HG02763 (cell line): Measurements from ENCODE around the gene PLD1.
"Not testable (repeated sequence)": the region's sequence is repeated elsewhere in the genome, so short reads cannot be mapped to it uniquely, and the experiment has no call there.

Experiments used
- ATAC-seq: cut with Tn5 transposase; IDR thresholded peaks from one replicate; pipeline ENCODE4 v1.9.1; 2021; ENCODE audit warnings: mild to moderate bottlenecking, moderate library complexity; ENCODE audit not compliant: unreplicated experiment

The PLD1 gene, protein sequence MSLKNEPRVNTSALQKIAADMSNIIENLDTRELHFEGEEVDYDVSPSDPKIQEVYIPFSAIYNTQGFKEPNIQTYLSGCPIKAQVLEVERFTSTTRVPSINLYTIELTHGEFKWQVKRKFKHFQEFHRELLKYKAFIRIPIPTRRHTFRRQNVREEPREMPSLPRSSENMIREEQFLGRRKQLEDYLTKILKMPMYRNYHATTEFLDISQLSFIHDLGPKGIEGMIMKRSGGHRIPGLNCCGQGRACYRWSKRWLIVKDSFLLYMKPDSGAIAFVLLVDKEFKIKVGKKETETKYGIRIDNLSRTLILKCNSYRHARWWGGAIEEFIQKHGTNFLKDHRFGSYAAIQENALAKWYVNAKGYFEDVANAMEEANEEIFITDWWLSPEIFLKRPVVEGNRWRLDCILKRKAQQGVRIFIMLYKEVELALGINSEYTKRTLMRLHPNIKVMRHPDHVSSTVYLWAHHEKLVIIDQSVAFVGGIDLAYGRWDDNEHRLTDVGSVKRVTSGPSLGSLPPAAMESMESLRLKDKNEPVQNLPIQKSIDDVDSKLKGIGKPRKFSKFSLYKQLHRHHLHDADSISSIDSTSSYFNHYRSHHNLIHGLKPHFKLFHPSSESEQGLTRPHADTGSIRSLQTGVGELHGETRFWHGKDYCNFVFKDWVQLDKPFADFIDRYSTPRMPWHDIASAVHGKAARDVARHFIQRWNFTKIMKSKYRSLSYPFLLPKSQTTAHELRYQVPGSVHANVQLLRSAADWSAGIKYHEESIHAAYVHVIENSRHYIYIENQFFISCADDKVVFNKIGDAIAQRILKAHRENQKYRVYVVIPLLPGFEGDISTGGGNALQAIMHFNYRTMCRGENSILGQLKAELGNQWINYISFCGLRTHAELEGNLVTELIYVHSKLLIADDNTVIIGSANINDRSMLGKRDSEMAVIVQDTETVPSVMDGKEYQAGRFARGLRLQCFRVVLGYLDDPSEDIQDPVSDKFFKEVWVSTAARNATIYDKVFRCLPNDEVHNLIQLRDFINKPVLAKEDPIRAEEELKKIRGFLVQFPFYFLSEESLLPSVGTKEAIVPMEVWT

GRCh38 chr3:171809861-171810628 is at the start of gene PLD1:
PLD1 (minus strand) TSS chr3:171810483; CDS start chr3:171738051, 72,432 bp downstream.
- ATAC-seq: peak; percentile 56

DNA sequence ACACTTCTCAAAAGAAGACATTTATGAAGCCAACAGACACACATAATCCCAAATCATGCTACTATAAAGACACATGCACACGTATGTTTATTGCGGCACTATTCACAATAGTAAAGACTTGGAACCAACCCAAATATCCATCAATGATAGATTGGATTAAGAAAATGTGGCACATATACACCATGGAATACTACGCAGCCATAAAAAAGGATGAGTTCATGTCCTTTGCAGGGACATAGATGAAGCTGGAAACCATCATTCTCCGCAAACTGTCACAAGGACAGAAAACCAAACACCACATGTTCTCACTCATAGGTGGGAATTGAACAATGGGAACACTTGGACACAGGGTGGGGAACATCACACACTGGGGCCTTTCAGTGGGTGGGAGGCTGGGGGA is 48.5 kb upstream of the PLD1 start:
- not testable (repeated sequence) for ATAC-seq

DNA sequence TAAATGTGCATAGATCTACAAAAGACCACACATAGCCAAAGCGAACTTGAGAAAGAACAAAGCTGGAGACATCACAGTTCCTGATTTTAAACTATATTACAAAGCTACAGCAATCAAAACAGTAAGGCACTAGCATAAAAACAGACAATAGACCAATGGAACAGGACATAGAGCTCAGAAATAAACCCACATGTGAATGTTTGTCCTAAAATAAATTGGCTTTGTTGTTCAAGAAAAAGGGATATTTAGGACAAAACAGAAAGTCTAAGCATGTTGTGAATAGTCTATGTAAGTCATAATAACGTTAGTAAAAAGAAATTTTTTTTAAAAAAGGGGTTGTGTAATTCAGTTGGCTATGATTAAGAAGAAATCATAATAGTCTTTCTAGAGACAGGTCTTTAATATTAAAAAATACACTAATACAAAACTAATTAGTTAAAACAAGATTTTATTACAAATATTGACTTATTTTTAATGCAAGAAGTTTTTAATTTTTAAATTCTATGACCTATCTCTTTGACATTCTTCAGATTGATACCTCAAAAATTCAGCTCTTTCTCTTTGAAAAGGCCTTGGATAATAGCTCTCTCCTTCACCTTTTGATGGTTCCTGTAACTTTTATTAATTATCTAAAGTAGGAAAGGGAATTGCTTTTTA is 44.5 kb upstream of the PLD1 start:
- ATAC-seq: no peak

DNA sequence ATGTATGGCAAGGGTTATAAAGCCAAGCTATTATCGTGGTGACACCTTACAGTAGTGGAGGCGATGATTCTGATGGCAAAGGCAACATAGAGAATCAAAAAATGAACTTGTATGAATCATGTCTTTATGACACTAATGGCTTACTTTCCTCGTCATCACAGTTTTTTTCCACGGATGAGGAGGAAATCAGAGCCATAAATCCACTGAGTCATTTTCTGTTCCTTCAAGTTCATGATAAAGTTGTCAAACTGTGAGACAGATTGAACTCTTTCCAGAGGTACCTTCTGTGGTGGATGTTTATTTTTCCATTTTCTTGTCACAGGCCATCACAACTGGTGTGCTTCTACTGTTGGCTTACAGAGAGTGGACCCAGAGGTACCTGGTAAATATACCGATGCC is 41.4 kb upstream of the PLD1 start:
- no peak for ATAC-seq

- no peak for ATAC-seq
Measured at GRCh38 chr3:171850960-171851659, 40.8 kb upstream of the PLD1 start.

- ATAC-seq: no peak
Measured at GRCh38 chr3:171850320-171850959, 40.2 kb upstream of the PLD1 start.

DNA sequence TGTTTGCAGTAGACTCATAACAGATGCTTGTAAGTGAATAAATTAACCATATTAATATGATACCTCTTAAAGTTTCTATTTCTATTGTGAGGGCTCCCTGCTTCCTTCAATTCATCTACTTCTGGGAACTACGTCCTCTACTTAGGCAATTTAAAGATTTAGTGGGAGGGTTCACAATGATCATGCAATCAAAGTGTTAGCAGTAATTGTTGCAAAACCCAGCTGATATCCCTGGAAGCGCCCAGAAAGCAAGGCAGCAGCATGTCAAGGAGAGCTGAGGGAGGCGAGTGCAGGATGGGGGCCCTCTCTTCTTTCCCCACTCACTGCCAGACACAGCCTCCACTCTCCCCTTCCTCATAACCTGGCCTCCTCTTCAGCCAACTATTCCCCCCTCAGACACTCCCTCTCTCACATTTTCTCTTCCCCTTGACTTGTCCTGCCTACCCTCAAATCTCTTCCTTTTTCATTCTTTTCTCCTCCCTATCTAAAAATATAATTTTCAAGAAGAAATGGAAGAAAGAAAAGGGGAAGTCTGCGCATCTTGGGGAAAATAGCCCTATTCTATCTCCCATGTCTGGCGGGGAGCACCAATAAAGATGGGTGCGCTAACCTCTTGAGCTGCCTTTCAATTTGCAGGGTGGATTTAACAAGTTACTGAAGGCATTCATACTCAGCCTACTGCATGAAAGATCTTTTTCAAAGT is 39.5 kb upstream of the PLD1 start:
- no peak for ATAC-seq

- no peak for ATAC-seq
Measured at GRCh38 chr3:171847595-171848259, 37.4 kb upstream of the PLD1 start.

DNA sequence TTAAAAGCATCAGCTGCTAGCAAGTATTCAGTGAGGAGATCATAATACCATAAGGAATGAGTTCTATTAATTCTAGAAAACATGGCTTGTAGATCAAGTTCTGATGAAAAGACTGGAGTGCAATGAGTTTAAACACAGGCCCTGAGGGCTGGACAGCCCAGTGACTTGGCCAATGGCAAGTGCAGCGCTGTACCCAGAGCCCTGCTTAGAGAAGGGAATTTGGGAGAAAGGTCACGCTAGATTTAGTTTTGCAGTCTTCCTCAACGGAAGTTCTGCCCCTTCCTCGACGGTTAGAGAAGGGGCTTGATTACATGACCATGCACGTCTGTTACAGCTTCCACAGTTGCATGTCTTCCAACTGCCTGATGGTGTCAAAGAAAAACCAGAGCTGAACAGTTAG is 36.9 kb upstream of the PLD1 start:
- no peak for ATAC-seq

GRCh38 chr3:171846597-171846996 is 36.3 kb upstream of the PLD1 start:
- ATAC-seq: peak; percentile 94

DNA sequence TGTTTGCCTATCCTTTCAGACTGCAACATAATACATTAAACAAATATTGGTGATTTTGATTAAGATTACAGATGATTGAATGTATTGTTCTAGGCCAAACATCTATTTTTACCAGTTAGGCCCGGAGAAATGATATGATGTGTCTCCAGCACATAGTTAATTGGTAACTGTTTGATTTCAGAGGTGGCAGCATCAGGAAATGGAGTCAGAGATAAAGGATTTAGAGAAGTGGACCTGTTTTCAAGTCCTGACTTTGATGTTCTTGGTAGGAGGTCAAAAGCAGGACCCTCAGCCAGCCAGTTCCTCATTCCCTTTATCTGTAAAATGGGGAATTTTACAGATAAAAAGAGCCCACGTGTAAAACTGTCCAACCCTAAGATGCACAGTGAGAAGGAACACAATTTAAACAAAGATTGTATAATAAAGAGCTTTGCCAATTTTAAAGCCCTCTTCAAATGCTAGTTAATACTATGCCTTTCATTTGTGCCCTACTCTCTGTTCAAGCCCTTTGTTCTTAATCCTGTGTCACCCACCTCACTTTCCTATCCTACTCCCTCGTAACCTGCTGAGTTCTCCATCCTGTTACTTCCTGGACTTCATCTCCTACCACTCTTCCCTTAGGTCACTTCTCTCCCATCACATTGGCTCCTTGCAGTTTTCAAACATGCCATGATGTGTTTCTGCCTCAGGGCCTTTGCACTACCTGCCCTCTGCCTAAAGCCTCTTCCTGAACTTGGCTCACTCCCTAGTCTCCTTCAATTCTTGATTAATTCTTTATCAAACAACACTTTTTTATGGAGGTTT is 35.4 kb upstream of the PLD1 start:
- ATAC-seq: no peak

DNA sequence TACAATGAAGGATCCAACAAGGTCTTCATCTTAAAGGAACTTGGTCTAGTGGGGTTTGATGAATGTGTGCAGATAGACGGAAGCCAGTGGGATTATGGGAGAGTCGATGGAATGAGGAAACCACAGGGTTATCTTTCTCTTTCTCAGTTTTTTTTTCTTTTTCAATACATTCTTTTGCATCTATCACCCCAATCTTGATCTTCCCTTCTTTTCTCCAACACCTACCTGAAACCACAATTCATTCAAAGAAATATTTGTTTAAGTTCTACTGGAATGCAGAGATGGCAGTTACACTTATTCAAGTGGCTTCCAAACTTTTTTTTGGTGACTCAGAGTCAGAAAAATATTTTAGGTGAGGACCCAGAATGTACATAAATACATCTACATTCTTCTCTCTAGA is 34.6 kb upstream of the PLD1 start:
- ATAC-seq: no peak

DNA sequence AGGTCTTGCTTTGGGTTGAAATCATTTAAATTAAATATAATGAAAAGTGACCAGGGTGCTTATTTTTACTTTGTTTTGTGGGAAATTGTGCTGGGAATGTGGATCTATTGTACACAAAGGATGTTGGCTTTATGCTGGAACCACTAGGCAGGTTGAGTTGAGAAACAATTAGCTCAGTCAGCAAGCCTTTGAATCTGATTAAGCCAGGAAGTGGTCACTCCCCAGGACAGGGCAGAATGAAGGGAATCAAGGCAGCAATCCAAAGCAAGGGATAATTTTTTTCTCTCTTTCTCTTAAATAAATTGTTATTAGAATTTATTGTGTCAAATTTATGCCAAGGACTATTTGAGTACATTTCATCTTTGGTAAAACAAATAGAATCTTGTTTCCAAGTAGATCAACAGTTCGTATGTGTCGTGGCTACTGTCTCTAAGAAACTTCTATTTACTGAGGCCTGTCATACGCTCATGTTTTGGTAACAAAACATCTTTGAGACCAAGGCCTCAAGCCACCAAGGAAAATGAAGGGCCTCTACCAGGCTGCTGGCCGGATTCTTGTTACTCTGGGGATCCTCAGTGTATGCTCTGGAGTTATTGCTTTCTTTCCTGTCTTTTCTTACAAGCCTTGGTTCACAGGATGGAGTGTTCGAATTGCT is 32.7 kb upstream of the PLD1 start, which contains the start of gene TMEM212:
Gene TMEM212 (plus strand): TSS at position 486 of the 655 bp plus-strand sequence. CDS start 35 bp downstream, at position 521.
- ATAC-seq: no peak

DNA sequence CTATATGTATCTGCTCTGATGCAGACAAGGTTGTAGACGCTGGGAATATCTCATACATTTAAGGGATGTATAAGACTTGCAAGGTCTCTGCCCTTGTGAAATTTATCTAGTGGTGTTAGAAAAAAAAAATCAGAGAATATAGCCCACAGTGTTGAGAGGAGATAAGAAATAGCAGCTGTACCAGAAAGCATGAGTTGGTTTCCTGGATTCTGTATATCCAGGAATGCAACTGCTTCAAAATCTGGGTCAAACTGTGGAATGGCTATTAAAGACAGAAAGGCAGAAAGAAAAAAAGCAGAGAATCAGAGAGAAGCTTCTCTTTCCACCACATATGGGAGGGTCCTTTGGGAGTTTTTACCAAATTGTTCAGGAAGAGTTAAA is 31.3 kb upstream of the PLD1 start:
- no peak for ATAC-seq

DNA sequence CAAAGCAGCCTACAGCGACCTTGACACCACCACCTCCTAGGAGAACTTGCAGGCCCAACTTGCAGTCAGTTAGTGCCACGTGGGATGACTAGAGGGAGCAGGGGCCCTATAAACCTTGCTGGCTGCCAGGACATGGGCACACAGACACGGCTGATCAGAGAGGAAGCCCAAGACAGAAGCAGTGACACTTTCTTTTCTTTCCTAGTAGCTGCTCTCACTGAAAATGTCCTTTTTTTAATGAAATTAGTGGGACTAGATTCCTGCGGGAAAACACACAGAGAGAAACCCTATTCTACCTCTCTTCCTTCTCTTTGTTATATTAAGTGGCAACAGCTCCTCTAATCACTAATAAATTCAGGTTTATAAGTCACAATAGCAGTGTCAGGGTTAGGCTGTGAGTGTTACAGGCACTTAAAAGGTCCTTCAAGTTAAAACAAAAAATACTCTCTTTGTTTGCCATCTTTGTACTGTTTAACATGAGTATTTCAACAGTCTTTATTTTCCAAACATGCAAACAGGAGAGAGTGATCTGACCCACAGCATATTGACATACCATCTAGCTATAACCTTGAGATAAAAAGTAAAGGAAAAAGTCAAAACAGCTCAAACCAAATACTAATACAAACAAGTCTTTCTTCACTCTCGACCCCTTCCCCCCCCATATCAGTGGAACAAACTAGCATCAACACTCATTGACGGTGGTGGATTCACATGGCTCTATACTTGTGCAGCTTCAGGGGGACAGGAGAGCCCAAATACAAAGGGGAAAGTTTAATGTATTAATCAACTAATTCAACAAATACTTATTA is 30.7 kb upstream of the PLD1 start:
- no peak for ATAC-seq

DNA sequence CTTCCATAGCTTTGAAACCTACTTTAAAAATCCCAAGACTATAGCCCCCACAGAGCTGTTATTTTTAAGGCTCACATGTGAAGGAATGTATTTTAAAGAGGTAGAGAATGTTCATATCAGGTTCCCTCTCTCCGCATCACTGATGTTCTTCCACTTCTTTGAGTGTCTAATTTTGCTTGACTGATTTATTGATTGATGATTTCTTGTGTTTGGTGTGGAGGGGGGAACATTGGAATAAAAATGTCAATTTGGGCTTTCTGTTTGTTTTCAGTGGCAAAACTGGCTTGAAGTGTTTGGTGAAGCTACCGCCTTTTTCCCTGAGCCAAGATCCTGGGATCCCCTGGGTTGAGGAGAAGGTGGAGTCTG is 30.1 kb upstream of the PLD1 start:
- ATAC-seq: no peak
